H9 (cell line): ENCODE results near the gene EOGT. TPM values are rescaled to one million over a fixed set of nuclear protein-coding genes. Genes with fewer than 3 reads are reported as not detected.

Experiments
- DNase-seq: peaks from one replicate; pipeline ENCODE4 v3.0.0-alpha.2; 2017
- H2AFZ ChIP-seq: one replicate; pipeline ENCODE4 v1.6.1; 2013; ENCODE audit warnings: mild to moderate bottlenecking, low read length, control low read depth, moderate library complexity
- H2AK5ac ChIP-seq: 2 replicates; pipeline ENCODE4 v1.6.1; 2013; ENCODE audit warnings: low read length, control low read depth, mixed read lengths; ENCODE audit not compliant: insufficient read length
- H2BK120ac ChIP-seq: one replicate; pipeline ENCODE4 v1.6.1; 2013; ENCODE audit warnings: low read depth, mild to moderate bottlenecking, low read length, control low read depth, inconsistent platforms; ENCODE audit not compliant: poor library complexity, severe bottlenecking
- H2BK12ac ChIP-seq: 2 replicates; pipeline ENCODE4 v1.6.1; 2013; ENCODE audit warnings: low read length, control low read depth, mixed read lengths, low read depth; ENCODE audit not compliant: insufficient read length
- H2BK15ac ChIP-seq: 2 replicates; pipeline ENCODE4 v1.6.1; 2013; ENCODE audit warnings: low read depth, low read length, control low read depth
- H2BK20ac ChIP-seq: one replicate; pipeline ENCODE4 v1.6.1; 2013; ENCODE audit warnings: low read depth, mild to moderate bottlenecking, low read length, control low read depth, inconsistent platforms; ENCODE audit not compliant: poor library complexity, severe bottlenecking
- H2BK5ac ChIP-seq: 2 replicates; pipeline ENCODE4 v1.6.1; 2013; ENCODE audit warnings: low read length, control low read depth, mixed read lengths; ENCODE audit not compliant: insufficient read length
- H3K14ac ChIP-seq: 2 replicates; pipeline ENCODE4 v1.6.1; 2013; ENCODE audit warnings: low read length, control low read depth; ENCODE audit not compliant: insufficient read depth
- H3K18ac ChIP-seq: 2 replicates; pipeline ENCODE4 v1.6.1; 2013; ENCODE audit warnings: low read depth, mild to moderate bottlenecking, mixed read lengths, low read length, control low read depth; ENCODE audit not compliant: insufficient read length
- H3K23ac ChIP-seq: 2 replicates; pipeline ENCODE4 v1.6.1; 2013; ENCODE audit warnings: low read length, control low read depth, mixed read lengths, low read depth; ENCODE audit not compliant: insufficient read length
- H3K23me2 ChIP-seq: 2 replicates; pipeline ENCODE4 v1.6.1; 2013; ENCODE audit warnings: low read depth, mild to moderate bottlenecking, mixed read lengths, low read length, control low read depth; ENCODE audit not compliant: insufficient read length, poor library complexity, severe bottlenecking
- H3K27ac ChIP-seq: 2 replicates; pipeline ENCODE4 v1.5.1; 2013; ENCODE audit warnings: low read length, control low read depth, mixed read lengths, low read depth; ENCODE audit not compliant: insufficient read length
- H3K27me3 ChIP-seq: 2 replicates; pipeline ENCODE4 v1.6.1; 2013; ENCODE audit warnings: low read length, control low read depth, inconsistent platforms; ENCODE audit not compliant: insufficient read depth
- H3K4ac ChIP-seq: 2 replicates; pipeline ENCODE4 v1.6.1; 2013; ENCODE audit warnings: low read depth, mild to moderate bottlenecking, control low read depth, inconsistent platforms, low read length, moderate library complexity
- H3K4me1 ChIP-seq: 2 replicates; pipeline ENCODE4 v1.6.1; 2013; ENCODE audit warnings: low read length, control low read depth, inconsistent platforms; ENCODE audit not compliant: insufficient read depth
- H3K4me2 ChIP-seq: 2 replicates; pipeline ENCODE4 v1.6.1; 2013; ENCODE audit warnings: low read length, control low read depth, mixed read lengths; ENCODE audit not compliant: insufficient read length, insufficient read depth
- H3K56ac ChIP-seq: 2 replicates; pipeline ENCODE4 v1.6.1; 2013; ENCODE audit warnings: low read depth, mild to moderate bottlenecking, mixed read lengths, low read length, control low read depth; ENCODE audit not compliant: insufficient read length
- H3K79me1 ChIP-seq: 2 replicates; pipeline ENCODE4 v1.6.1; 2013; ENCODE audit warnings: low read depth, mild to moderate bottlenecking, moderate library complexity, low read length, control low read depth, inconsistent platforms; ENCODE audit not compliant: insufficient read depth, poor library complexity, severe bottlenecking
- H3K79me2 ChIP-seq: 2 replicates; pipeline ENCODE4 v1.6.1; 2013; ENCODE audit warnings: low read length, control low read depth, inconsistent platforms; ENCODE audit not compliant: insufficient read depth
- H3K9ac ChIP-seq: 2 replicates; pipeline ENCODE4 v1.6.1; 2013; ENCODE audit warnings: low read length, control low read depth, mixed read lengths; ENCODE audit not compliant: insufficient read length; ENCODE audit errors: extremely low read depth
- H3K9me3 ChIP-seq: one replicate; pipeline ENCODE4 v1.6.1; 2013; ENCODE audit warnings: low read depth, low read length, inconsistent platforms; ENCODE audit not compliant: control insufficient read depth
- H3T11ph ChIP-seq: one replicate; pipeline ENCODE4 v1.6.1; 2013; ENCODE audit warnings: mild to moderate bottlenecking, low read length, control low read depth, inconsistent platforms
- H4K20me1 ChIP-seq: one replicate; pipeline ENCODE4 v1.6.1; 2013; ENCODE audit not compliant: control insufficient read depth, insufficient read length, insufficient read depth
- H4K5ac ChIP-seq: 2 replicates; pipeline ENCODE4 v1.6.1; 2013; ENCODE audit warnings: low read depth, mild to moderate bottlenecking, mixed read lengths, low read length, control low read depth; ENCODE audit not compliant: insufficient read length
- H4K8ac ChIP-seq: replicated peaks from 2 replicates; pipeline ENCODE4 v1.6.1; 2013; ENCODE audit warnings: low read length, control low read depth, mixed read lengths, low read depth; ENCODE audit not compliant: insufficient read length
- H4K91ac ChIP-seq: 2 replicates; pipeline ENCODE4 v1.6.1; 2013; ENCODE audit warnings: low read depth, mild to moderate bottlenecking, moderate library complexity, mixed read lengths, low read length, control low read depth; ENCODE audit not compliant: insufficient read length
- H3K27ac Mint-ChIP-seq, 3 experiments: 2 replicates in 2 of 3; 3 replicates in 1 of 3; pipeline ENCODE4 v1.8.0; 2020 to 2021; ENCODE audit warnings: mixed read lengths in 3 of 3, mild to moderate bottlenecking in 1 of 3, moderate library complexity in 1 of 3
- H3K27me3 Mint-ChIP-seq: 2 replicates; pipeline ENCODE4 v1.8.0; 2021; ENCODE audit warnings: low read depth, mild to moderate bottlenecking, moderate library complexity, mixed read lengths
- H3K36me3 Mint-ChIP-seq, 3 experiments: 2 replicates in 2 of 3; 3 replicates in 1 of 3; pipeline ENCODE4 v1.8.0; 2020 to 2021; ENCODE audit warnings: low read depth in 3 of 3, mixed read lengths in 3 of 3; ENCODE audit not compliant: insufficient read depth in 1 of 3
- H3K4me1 Mint-ChIP-seq, 2 experiments: 2 replicates each; pipeline ENCODE4 v1.8.0; 2020; ENCODE audit warnings: mixed read lengths in 2 of 2
- H3K4me3 Mint-ChIP-seq, 2 experiments: 2 replicates in 1 of 2; 3 replicates in 1 of 2; pipeline ENCODE4 v1.8.0; 2020 to 2021; ENCODE audit warnings: mild to moderate bottlenecking in 2 of 2, mixed read lengths in 2 of 2, moderate library complexity in 1 of 2
- H3K9me3 Mint-ChIP-seq, 2 experiments: 2 replicates in 1 of 2; 3 replicates in 1 of 2; pipeline ENCODE4 v1.8.0; 2020; ENCODE audit warnings: mild to moderate bottlenecking in 2 of 2, mixed read lengths in 2 of 2, moderate library complexity in 1 of 2
- WGBS: extraction: QIAGEN DNeasy Blood & Tissue Kit; methylation state at CpG from one replicate; pipeline ENCODE4 v1.1.7; 2013; ENCODE audit warnings: missing lambda C conversion rate, low lambda C conversion rate, mixed read lengths; ENCODE audit not compliant: insufficient read length; ENCODE audit errors: extremely low coverage; 5-methylcytosine and 5-hydroxymethylcytosine counted together
- total RNA-seq: library from RNA; stranded (reverse); gene quantifications from 2 replicates; pipeline ENCODE4 v1.2.1, GENCODE V29; 2021
- TF ChIP-seq, protein P1 (sequence below): fragments of 200-600 bp; sonication (generic); conservative IDR thresholded peaks from 3 replicates; pipeline ENCODE4 v1.8.0; 2021; ENCODE audit warnings: antibody characterized with exemption, mild to moderate bottlenecking

EOGT gene
- total RNA-seq, 1 experiment from 2014 or later: 30.5 TPM

- Histone ChIP-seq H3K4me2 (no peak overlapping the region), H3K79me2 (no peaks in the 10 kb centered on the region), H2BK15ac (no peak overlapping the region), H2AFZ (no peak overlapping the region), H3T11ph (no peak overlapping the region), H3K79me1 (no peaks in the 10 kb centered on the region), H2BK5ac (no peak overlapping the region), H4K5ac (no peak overlapping the region), H3K4ac (no peak overlapping the region), H2BK20ac (no peak overlapping the region), H2BK120ac (no peak overlapping the region), H3K27ac (no peak overlapping the region), H4K20me1 (no peaks in the 10 kb centered on the region), H3K27me3 (no peaks in the 10 kb centered on the region), H3K9ac (no peak overlapping the region), H4K8ac (no peak overlapping the region), H3K23me2 (no peaks in the 10 kb centered on the region), H4K91ac (no peak overlapping the region), H3K23ac (no peak overlapping the region), H3K4me1 (no peaks in the 10 kb centered on the region; the same call in 1 of the 2 replicates), H2BK12ac (no peak overlapping the region), H3K9me3 (no peaks in the 10 kb centered on the region), H3K56ac (no peak overlapping the region), H3K18ac (no peak overlapping the region), H2AK5ac (no peak overlapping the region), H3K14ac (no peak overlapping the region)
- TF ChIP-seq, protein P1, sequence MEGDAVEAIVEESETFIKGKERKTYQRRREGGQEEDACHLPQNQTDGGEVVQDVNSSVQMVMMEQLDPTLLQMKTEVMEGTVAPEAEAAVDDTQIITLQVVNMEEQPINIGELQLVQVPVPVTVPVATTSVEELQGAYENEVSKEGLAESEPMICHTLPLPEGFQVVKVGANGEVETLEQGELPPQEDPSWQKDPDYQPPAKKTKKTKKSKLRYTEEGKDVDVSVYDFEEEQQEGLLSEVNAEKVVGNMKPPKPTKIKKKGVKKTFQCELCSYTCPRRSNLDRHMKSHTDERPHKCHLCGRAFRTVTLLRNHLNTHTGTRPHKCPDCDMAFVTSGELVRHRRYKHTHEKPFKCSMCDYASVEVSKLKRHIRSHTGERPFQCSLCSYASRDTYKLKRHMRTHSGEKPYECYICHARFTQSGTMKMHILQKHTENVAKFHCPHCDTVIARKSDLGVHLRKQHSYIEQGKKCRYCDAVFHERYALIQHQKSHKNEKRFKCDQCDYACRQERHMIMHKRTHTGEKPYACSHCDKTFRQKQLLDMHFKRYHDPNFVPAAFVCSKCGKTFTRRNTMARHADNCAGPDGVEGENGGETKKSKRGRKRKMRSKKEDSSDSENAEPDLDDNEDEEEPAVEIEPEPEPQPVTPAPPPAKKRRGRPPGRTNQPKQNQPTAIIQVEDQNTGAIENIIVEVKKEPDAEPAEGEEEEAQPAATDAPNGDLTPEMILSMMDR: no peak
- no peak for DNase-seq
- Mint-ChIP-seq H3K4me1 (peaks cover 13 to 14% of the 10 kb centered on the region in 2 experiments), H3K36me3 (no peaks in the 10 kb centered on the region), H3K4me3 (no peak overlapping the region), H3K9me3 (no peaks in the 10 kb centered on the region), H3K27me3 (no peaks in the 10 kb centered on the region), H3K27ac (peak overlapping the region; percentile 33 to 58 (median 51); a peak in 2 of 7 replicates)
- no CpG with 5 or more reads among the region's 6 CpGs for WGBS
Observed at GRCh38 chr3:68953816-68954444, 59.6 kb downstream of the EOGT start.
